ENCODE data around the gene CAPN11.

DNA sequence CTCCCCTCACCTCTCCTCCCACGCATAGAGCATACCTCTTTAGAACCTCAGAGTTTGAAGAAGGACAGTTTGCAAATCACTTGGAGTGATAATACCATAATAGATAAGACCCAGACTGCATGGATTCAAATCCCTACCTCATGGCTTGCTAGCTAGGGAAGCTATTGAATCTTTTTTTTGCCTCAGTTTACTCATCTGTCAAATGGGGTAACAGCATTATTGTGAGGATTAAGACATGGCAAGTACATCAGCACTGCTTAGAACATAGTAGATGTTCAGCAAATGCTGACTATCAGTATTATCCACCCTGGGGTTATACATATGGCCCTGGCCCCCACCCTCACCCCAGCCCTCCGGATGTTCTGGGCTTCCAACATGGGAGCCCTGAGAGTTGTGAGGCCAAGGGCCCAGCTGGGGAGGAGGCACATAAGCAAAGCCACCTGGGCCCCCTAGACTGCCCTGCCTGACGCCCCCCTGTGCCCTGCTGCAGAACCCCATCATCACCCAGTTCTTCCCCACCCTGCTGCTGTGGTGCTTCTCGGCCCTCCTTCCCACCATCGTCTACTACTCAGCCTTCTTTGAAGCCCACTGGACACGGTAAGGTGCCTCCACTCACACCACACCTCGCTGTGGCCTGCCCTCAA lies 9.1 kb upstream of the CAPN11 start:
- TF ChIP-seq, protein P1, sequence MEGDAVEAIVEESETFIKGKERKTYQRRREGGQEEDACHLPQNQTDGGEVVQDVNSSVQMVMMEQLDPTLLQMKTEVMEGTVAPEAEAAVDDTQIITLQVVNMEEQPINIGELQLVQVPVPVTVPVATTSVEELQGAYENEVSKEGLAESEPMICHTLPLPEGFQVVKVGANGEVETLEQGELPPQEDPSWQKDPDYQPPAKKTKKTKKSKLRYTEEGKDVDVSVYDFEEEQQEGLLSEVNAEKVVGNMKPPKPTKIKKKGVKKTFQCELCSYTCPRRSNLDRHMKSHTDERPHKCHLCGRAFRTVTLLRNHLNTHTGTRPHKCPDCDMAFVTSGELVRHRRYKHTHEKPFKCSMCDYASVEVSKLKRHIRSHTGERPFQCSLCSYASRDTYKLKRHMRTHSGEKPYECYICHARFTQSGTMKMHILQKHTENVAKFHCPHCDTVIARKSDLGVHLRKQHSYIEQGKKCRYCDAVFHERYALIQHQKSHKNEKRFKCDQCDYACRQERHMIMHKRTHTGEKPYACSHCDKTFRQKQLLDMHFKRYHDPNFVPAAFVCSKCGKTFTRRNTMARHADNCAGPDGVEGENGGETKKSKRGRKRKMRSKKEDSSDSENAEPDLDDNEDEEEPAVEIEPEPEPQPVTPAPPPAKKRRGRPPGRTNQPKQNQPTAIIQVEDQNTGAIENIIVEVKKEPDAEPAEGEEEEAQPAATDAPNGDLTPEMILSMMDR (conservative IDR thresholded peaks at IDR 0.05 in 1 of 2, IDR thresholded peaks at IDR 0.05 in 1 of 2; ENCODE audit: low read depth in 1 of 2, low read length in 2 of 2), result no peak
- no peak for TF ChIP-seq EZH2 (IDR thresholded peaks at IDR 0.05; ENCODE audit: low read length, missing control alignments)

Measured in fibroblast of lung (primary cell).